Measurements from ENCODE around the gene ASCL5.

DNA sequence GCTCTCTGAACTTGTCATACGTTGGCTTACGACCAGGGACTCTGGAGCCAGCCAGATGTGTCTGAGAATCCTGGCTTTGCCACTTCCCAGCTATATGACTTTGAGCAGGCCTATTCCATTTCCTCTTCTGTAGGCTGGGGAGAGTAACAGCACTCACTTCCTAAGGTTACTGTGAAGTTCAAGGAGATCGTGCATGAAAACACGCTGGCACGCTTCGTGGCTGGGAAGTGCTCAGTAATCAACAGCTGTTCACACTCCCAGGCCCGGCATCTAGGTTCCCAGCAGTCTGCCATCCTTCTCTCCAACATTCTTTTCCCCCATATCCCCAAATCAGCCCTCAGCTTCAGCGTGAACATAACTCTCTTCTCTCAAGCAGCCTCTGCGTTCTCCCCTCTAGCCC, 2.0 kb downstream of the ASCL5 start:
- TF ChIP-seq, protein P1, sequence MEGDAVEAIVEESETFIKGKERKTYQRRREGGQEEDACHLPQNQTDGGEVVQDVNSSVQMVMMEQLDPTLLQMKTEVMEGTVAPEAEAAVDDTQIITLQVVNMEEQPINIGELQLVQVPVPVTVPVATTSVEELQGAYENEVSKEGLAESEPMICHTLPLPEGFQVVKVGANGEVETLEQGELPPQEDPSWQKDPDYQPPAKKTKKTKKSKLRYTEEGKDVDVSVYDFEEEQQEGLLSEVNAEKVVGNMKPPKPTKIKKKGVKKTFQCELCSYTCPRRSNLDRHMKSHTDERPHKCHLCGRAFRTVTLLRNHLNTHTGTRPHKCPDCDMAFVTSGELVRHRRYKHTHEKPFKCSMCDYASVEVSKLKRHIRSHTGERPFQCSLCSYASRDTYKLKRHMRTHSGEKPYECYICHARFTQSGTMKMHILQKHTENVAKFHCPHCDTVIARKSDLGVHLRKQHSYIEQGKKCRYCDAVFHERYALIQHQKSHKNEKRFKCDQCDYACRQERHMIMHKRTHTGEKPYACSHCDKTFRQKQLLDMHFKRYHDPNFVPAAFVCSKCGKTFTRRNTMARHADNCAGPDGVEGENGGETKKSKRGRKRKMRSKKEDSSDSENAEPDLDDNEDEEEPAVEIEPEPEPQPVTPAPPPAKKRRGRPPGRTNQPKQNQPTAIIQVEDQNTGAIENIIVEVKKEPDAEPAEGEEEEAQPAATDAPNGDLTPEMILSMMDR (IDR thresholded peaks at IDR 0.05), result no peak
- TF ChIP-seq POLR2A (IDR thresholded peaks at IDR 0.05), result no peak
